Activated T-cell treated with anti-CD3 and anti-CD28 coated beads for 48 hours (primary cell): ENCODE measurements around the gene CCNJL.
"Not testable (repeated sequence)": the region's sequence is repeated elsewhere in the genome, so short reads cannot be mapped to it uniquely, and the experiment has no call there.

Experiments
- DNase-seq: peaks from one replicate; pipeline ENCODE4 v3.0.0-alpha.2; 2020; ENCODE audit warnings: low read depth

The CCNJL gene

DNA sequence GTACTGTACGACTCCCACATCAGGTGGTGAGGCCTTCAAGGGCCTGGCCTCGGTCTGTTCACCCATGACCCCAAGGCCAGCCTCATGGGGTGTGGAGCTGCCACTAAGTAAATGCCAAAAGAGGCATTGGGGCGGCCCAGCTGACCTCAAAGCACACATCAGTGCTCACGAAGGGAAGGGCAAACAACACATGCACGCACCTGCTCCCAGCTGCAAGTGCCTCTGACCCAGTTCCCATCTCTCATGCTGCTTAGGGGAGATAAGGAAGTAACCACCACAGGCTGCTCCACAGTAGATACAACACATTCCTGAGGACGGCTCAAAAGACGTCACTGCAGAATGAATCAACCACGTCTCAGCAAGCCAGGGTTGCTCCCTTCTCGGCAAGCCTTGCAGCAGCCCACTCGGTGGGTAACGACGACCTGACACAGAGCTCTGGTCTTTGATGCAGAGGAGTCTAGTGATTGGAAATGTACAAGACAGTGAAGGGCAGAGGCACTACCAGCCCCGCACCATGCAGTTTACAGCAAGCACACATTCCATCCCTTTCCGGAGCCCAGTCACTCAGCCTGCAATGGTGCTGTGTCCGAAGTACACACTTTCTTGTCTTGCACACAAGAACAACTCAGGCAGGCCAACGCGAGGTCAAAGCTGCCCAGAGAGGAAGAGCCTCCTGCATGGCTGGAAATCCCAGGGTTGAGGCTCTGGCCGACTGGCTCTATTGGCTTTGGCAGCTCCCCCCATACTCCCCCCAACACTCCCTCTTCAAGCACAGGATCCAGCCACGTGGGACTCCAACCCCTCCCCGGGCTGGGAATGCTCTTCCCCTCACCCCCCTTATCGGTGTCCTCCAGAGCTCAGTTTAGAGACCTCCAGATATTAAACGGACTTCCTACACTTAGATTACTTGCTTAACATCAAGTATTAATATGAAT is 51.2 kb downstream of the CCNJL start:
- DNase-seq: no peak

DNA sequence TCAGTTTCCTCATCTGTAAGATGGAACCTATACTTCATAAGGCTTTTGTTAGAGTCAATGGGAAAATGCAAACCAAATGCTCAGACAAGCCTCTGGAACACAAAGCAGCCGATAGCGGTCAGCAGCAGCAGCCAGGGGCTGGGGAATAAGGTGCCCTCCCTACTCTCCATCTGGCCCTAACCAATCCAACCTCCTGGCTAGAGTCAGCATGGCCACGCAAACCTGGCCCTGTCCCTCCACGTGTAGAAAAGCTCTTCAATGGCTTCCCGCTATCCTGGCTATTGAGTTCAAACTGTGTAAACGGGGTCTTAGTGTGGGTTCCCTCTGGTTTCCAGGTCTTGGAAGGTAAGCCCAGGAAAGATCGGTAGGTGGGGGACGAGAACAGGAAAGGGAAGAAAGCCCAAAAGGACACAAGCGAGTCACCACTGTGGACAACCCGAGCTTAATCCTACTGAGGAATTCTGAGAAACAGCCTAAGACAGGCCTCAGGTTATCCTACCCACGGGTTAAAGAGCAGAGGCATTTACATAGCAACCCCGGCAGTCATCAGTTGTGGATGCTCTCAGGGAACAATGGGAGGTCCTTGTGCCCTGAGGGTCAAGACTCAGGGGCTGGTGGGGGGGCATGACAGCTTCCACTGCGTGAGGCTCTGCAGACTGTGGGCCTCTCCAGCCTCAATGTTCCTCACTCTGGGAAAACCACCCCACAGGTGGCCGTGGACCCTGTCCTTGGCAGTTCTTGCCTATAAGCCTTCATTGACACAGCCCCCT is 52.2 kb downstream of the CCNJL start:
- DNase-seq: no peak

DNA sequence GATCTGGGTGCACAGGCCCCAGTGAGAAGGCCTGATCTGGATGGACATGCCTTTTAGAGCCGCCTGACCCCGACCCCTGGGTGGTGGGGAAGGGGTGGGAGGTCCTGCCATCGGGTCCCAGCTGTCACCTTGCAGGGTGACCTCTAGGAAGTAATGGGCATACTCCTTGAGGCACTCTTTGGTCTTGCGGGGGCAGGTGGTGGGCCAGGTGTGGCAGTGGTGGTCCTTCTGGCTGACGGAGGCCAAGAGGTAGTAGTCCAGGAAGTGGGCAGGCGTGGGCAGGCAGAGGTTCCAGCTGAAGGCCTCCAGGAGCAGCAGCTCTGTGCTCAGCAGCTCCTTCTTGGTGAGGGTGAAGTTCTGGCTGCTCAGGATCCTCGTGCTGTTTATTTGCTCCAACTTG is 53.0 kb downstream of the CCNJL start:
- no peak for DNase-seq

DNA sequence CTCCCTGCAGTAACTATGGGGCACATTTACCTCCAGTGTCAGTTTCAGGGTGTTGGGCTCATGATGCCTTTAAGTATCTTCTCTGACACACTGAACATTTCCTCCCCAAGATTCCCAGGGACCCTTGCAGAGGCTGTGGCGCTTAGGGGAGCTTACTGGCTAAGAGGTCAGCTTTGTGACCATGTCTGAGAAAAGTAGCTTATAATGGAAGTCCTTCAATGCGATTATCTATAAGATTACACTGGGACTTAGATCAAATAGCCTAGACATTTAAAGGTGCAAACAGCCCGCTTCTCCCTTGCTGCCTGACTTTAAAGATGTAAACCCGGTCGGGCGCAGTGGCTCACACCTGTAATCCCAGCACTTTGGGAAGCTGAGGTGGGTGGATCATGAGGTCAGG is 57.7 kb downstream of the CCNJL start:
- no peak for DNase-seq

DNA sequence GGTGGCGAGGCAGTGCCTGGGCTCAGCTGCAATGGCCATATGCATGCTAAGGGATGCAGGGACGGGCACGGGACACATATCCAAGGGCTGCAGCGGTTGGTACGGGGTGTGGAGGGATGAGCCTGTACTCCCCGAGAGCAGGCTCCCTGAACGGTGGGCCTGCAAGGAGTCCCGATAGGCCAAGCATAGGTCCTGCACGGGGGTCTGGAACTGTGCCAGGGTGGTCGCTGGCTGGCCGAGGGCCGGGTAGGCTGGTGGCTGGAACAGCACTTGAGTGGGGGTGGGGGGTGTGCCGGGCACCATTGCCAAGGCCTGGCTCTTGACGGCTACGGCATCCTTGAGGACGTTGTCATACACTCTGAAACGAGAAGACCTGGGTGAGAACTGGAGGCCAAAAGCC is 58.9 kb downstream of the CCNJL start:
- DNase-seq: no peak

DNA sequence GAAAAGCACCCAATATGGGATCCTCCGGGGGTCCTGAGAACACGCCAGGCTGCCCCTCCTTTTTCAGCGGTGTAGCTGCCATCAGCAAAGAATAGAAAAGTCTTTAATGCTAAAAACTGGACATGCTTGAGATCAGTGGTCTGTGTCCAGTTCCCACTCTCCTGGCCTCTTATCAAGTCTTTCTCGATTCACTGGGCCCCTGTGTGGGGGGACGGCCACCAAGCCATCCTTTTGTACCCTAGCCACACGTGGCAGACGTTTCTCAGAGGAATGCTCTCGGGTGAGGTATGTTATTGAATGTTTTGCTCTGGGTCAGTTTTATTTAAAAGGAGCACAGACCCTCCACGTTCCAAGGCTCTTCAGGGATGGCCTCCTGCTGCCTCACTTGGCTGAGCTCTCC is 59.4 kb downstream of the CCNJL start:
- no peak for DNase-seq

DNA sequence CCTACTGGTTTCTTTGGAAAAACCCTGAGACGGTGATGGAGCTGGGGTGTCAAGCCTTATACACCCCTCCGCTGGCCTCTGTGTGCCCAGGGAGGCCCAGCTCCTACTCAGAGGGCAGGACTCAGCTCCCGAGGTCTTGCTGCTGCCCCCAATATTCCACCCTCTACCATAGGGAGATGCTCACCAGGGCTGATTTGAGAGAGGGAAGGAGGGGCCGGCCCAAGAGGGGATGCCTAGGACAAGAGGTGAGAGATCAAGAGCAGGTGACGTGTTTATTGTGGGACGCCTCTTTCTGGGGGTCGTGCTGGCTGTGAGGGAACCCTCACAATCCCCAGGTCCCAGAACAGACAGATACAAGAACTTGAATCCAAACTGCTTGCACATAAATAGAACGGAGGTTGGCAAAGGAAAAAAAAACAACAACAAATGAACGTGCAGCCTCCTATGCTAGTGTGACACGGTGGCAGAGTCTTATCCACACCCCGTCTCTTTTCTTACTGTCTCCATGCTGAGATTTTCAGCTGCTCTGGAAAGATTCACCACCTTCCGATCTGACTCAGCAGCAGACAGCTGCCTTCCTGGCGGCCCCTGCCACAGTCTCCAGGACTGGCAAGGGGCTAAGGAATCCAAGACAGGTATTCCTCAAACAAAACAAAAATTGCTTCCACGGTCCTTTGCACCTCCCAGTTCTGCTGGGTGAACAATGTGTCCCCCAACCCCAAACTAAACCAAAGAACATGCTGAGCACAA is 60.8 kb downstream of the CCNJL start:
- no peak for DNase-seq

DNA sequence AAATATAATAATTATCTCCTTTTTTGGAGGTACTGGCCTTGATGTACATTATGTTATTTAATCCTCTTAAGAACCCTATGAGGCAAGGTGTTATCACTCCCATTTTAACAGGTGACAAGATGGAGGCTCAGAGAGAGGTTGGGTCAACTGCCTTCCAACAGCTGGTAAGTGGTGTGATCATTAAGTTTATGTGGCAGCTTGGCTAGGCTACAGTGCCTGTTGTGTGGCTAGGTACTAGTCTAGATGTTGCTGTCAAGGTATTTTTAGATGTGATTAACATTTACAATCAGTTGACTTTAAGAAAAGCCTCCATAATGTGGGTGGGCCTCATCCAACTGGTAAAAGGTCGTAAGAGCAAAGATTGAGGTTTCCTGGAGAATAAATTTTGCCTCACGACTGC is 61.5 kb downstream of the CCNJL start:
- DNase-seq: no peak

DNA sequence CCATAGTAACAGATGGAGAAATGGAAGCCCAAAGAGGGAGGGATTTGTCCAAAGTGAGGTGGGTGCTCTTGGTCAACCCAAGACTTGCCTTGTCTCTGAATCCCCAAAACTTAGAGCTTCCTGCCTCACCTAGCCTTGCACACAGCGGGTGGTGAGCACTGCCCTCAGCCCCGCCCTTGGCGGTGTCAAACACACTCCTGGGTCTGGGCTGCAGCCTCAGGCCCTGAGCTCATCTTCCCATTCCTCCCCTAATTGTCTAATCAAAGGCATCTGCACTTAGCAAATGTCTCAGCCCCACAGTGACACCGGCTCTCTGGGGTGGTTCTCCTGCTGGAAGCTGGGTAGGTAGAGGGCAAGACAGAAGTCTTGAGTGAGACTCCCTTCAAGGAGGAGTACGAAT is 62.1 kb downstream of the CCNJL start:
- no peak for DNase-seq

DNA sequence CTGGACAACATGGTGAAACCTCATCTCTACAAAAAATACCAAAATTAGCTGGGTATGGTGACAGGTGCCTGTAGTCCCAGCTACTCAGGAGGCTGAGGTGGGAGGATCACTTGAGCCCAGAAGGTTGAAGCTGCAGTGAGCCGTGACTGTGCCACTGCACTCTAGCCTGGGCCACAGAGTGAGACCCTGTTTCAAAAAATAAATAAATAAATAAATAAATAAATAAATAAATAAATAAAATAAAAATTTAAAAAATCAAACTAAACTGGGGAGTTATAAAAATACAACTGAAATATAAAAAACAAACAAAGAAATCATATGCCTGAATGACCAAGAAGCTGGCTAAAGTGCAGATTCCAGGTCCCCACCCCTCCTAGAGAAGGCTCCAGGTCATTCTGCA is 62.8 kb downstream of the CCNJL start:
- DNase-seq: not testable (repeated sequence)

DNA sequence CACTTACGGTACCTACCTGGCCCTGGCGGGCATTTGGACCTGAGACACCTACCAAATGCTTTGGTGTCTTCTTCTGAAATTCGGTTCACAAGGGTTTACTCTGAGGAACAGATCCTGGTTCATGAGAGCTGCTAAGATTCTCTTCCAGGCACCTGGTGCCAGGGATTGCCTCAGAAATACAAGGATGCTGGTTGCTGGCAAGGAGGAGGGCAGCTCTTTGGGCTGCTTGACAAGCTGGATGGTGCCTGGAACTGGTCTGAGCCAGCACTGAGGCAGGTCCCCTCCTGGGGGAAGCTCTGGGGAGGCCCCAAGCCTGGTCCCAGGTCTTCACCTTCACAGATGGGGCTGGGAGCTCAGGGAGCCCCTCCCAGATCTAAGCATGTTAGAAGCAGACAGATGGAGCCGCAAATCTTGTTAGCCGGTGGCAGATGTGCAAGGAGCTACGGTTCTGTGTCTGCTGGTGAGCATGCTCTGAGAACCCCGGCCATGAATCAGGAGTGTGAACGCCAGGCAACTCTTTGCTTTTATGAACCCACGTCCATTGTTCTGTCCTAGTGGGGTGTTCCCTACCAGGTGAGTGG is 66.8 kb downstream of the CCNJL start:
- DNase-seq: no peak

DNA sequence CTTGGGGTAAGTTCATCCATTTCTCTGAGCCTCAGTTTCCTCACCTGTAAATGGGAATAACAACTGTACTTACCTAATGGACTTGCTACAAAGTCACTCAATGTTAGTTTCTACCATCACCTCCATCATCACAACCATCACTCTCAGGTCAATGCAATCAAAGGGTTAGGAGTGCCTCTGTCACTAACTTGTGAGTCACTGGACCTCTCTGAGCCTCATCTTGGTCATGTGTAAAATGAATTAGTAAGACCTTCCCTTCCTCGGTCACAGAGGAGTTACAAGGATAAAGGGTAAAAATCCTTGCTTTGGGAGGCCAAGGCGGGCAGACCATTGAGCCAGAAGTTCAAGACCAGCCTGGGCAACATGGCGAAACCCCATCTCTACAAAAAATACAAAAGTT is 70.2 kb downstream of the CCNJL start:
- DNase-seq: no peak

DNA sequence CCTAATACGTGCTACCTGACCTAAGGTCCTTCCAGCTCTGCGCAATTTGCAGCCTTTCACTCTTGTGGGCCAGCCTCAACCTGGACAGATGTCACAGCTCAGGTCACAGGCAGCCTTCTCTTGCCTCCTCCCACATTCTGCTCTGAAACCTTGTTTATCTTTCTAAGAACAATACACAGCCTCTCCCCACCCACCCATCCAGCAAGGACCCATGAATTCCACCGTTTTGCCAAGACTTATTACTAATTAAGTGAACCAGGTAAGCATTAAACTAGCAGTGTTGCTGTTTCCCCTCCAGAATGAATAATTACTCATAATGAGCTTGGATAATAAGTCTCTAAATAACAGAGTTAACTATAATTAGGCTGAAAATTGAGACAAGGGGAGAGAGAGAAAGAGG is 72.0 kb downstream of the CCNJL start:
- DNase-seq: no peak

DNA sequence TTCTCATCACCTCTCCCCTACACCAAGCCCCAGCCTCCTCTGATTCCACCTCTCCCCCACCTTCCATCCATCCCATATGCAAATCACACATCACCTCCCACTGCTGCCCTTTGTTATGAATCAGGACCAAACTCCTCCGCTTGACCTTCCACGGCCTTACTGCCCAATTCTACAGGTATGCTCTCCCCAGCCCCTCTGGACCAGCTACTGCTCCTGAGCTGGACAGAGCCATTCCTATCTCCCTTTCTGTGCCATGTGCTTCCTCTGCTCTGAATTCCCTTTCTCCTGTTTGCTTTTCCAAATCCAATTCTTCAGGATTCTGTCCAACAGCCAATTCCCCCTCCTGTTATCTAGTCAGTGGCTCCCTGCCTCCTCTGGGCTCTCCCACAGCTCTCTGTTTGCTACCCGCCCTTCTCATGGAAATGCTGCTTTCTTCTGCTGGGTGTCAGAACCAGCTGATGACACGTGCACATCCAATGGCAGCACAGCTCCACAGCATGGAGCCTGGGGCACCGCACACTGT is 74.7 kb downstream of the CCNJL start:
- DNase-seq: no peak

DNA sequence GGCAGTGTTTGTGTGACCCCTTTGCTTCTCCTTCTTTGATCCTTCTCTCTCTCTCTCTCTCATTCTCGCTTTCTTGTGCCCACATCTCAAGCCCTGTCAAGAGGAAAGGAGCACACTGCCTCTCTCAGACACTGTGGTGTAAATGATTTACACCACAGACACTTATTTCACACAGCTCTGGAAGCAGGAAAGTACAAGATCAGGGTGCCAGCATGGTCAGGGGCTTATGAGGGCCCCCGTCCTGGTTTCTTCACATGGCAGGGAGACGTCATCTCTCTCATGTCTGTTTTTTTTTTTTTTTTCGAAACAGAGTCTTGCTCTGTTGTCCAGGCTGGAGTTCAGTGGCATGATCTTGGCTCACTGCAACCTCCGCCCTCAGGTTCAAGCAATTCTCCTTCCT is 76.6 kb downstream of the CCNJL start:
- DNase-seq: no peak

DNA sequence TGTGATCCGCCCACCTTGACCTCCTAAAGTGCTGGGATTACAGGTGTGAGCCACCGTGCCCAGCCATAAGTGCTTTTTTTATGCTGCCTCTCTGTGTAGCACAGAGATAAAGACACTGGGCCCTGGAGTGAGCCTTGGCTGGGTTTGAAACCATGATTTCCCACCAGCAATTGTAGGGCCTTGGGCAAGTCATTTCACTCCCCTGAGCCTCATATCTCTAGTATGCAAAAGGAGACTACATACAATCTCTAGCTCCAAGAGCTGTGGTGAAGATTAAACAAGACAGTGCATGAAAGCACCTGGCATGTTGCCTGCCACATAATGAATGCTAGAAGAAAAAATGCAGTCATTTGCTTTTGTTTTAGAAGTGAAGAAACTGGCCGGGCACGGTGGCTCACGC is 79.1 kb downstream of the CCNJL start:
- no peak for DNase-seq

DNA sequence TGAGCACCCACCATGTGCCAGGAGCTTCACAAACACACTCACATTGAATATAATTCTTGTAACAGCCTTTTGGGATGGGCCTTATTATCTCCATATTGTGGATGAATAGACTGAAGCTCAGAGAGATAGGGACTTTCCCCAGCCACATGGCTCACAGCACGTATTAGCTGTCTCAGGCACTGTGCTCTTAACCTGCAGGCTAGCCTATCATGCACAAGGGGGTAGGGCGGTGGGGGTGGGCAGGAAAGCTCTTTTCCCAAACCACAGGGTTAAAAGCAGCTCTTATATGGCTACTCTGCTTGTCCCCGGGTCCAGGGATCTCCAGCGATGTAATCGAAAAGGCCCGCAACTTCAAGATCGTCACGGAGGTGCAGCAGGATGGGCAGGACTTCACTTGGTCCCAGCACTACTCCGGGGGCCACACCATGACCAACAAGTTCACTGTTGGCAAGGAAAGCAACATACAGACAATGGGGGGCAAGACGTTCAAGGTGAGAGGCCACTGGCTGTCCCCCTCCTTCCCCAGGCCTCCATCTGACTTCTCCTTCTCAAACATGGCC is 80.5 kb downstream of the CCNJL start:
- no peak for DNase-seq

DNA sequence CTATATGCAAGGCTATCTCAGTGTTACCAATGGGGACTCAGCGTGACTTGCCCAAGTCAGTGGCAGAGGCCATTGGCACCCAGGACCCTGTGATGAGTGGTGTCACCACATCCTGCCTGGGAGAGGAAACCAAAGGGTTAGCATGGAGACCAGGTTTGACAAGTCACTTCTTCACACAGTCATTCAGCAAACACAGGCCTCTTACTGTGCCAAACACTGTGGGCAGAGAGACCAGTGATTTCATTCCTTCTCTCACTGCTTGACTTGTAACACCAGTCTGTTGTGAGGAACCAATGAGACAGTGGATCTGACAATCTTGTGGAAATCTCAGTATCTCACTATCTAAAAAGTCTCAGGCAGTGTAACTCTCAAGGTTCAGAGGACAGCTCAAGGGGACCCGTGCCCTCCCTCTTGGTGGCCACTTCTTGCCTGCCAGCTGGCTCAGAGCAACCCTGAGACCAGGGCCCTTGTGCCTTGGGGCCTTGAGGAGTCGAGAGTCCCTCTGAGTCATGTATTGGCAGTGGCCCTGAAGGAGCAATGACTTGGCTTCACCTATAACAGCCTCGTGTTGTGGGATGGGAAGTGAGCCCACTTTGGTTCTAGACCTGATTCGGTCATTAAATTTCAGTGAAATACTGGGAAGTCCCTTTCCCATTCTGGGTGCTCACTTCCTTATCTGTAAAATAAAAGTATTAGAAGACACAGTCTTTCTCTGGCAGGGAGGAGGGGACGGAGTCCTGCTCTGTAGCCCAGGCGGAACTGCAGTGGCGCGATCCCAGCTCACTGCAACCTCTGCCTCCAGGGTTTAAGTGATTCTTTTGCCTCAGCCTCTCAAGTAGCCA is 81.5 kb downstream of the CCNJL start:
- no peak for DNase-seq

DNA sequence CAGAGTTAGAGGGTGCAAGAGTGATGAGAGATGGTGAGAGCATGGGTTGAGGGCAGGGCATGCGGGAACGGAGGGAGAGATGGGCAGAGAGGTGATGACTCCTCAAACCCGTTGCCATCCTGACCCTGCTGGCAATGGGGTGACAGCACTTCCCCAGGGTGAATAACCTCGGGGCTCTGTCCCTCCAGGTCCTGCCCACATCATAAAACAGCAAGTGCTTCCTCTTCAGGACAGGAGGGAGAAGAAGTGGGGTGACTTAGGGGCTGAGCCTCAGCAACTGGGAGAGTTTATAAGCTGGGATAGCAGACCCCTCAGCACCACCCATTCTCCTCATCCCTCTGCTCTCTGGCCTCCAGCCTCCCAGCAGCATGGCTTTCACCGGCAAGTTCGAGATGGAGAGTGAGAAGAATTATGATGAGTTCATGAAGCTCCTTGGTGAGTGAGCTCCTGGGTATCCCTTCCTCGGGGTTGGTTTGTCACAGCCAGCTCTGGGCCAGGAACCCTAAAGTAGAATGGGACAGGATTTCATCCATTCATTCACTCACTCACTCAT is 83.1 kb downstream of the CCNJL start, which contains the start of gene FABP6:
Gene FABP6 (plus strand): TSS at position 317 of the 553 bp plus-strand sequence. CDS start 52 bp downstream, at position 369.
- DNase-seq: no peak

DNA sequence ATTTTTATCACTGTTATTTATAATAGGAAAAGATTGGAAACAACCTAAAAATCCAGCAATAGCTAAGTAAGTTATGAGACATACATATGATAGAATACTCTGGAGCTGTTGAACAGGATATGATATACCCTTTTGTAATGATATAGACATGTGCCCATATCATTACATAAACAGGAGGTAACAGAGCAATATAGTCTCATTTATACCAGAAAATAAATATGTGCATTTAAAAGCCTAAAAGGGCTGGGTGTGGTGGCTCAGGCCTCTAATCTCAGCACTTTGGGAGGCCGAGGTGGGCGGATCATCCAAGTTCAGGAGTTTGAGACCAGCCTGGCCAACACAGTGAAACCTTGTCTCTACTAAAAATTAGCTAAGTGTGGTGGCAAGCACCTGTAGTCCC is 85.4 kb downstream of the CCNJL start:
- DNase-seq: no peak
